ENCODE results near the gene GIT2.

The GIT2 gene

DNA sequence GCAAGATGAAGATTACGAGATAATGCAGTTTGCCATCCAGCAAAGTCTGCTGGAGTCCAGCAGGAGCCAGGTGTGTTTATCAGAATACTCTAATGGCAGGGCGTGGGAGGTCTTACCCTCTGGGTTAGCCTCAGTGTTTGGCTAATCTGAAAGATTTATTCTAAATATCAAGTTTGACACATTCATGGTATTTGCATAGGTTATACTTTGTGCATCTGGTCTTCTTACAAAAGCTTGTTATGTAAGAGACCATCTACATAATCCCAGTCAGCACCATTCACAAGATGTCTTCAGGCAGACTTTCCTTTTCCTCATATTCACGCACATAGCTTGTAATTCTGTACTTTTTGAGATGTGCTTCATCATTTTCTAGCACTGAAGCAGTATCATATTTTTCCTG is 37.7 kb upstream of the GIT2 start:
- TF ChIP-seq, protein P1, sequence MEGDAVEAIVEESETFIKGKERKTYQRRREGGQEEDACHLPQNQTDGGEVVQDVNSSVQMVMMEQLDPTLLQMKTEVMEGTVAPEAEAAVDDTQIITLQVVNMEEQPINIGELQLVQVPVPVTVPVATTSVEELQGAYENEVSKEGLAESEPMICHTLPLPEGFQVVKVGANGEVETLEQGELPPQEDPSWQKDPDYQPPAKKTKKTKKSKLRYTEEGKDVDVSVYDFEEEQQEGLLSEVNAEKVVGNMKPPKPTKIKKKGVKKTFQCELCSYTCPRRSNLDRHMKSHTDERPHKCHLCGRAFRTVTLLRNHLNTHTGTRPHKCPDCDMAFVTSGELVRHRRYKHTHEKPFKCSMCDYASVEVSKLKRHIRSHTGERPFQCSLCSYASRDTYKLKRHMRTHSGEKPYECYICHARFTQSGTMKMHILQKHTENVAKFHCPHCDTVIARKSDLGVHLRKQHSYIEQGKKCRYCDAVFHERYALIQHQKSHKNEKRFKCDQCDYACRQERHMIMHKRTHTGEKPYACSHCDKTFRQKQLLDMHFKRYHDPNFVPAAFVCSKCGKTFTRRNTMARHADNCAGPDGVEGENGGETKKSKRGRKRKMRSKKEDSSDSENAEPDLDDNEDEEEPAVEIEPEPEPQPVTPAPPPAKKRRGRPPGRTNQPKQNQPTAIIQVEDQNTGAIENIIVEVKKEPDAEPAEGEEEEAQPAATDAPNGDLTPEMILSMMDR (IDR thresholded peaks at IDR 0.05; ENCODE audit: low read length, missing control alignments), result no peak

DNA sequence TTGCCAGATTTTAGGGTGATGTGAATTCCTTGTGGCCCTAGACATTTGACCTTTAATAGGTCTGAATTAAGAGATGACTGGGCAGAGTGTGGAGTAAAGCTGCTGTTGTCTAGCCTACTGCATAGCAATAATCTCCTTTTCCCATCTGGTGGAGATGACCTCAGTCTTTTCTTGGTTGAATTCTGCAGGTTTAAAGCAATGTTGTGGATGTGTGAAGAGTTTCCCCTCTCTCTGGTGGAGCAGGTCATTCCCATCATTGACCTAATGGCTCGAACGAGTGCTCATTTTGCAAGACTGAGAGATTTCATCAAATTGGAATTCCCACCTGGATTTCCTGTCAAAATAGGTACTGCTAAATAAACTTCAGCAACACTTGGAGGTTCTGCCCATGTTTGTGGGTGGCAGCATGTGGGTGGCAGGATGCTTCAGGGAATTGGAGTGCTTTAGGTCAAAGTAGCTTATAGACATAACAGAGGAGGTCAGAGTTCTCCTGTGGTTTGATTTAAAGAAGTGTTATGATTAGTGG is 33.2 kb upstream of the GIT2 start:
- DNase-seq (ENCODE audit: low read depth), result no peak
- no peak overlapping the region for H3K4me3 ChIP-seq (replicated peaks; ENCODE audit: low read depth, low read length)
- TF ChIP-seq, protein P1 (IDR thresholded peaks at IDR 0.05; ENCODE audit: low read length, missing control alignments), result no peak

More for the DNA sequence above, 37.7 kb upstream of the GIT2 start:
- H3K4me3 ChIP-seq (replicated peaks; ENCODE audit: low read depth, low read length), result no peak overlapping the region
- no peak for DNase-seq (ENCODE audit: low read depth)

DNA sequence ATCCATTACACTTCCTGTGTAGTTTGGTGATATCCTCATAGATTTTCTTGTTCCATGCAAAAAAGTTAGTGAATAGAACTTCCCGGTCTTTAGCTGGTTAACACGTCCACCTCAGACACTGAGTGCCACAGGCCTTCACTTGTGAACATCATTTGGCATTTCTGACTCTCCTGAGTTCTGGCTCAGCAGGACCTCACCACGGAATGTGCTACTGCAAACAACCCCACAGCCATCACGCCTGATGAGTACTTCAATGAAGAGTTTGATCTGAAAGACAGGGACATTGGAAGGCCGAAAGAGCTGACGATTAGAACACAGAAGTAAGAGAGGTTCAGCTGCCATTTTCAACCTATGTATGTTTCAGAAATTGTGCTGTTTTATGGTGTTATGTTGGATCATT is 32.2 kb upstream of the GIT2 start:
- H3K4me3 ChIP-seq (replicated peaks; ENCODE audit: low read depth, low read length), result no peak overlapping the region
- TF ChIP-seq, protein P1 (IDR thresholded peaks at IDR 0.05; ENCODE audit: low read length, missing control alignments), result no peak
- DNase-seq (ENCODE audit: low read depth), result no peak

DNA sequence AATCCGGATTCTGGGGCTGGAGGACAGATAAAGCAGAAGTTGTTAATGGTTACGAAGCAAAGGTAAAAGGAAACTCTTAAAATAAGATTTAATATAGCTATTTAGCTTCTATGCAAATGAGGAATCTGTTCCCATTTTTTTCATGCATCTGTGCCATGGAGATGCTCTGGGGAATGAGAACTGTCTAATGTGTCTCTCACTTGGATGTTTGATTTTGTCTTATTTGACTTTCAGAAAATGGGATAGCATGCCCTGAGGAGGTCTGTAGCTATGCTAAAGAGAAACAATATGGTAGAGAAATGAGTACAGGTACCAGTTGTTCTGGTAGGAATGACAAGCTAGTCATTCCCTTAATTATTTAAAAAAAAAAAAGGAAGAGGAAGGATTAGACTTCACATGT is 27.9 kb upstream of the GIT2 start:
- TF ChIP-seq, protein P1 (IDR thresholded peaks at IDR 0.05; ENCODE audit: low read length, missing control alignments), result no peak
- no peak for DNase-seq (ENCODE audit: low read depth)
- no peak overlapping the region for H3K4me3 ChIP-seq (replicated peaks; ENCODE audit: low read depth, low read length)

DNA sequence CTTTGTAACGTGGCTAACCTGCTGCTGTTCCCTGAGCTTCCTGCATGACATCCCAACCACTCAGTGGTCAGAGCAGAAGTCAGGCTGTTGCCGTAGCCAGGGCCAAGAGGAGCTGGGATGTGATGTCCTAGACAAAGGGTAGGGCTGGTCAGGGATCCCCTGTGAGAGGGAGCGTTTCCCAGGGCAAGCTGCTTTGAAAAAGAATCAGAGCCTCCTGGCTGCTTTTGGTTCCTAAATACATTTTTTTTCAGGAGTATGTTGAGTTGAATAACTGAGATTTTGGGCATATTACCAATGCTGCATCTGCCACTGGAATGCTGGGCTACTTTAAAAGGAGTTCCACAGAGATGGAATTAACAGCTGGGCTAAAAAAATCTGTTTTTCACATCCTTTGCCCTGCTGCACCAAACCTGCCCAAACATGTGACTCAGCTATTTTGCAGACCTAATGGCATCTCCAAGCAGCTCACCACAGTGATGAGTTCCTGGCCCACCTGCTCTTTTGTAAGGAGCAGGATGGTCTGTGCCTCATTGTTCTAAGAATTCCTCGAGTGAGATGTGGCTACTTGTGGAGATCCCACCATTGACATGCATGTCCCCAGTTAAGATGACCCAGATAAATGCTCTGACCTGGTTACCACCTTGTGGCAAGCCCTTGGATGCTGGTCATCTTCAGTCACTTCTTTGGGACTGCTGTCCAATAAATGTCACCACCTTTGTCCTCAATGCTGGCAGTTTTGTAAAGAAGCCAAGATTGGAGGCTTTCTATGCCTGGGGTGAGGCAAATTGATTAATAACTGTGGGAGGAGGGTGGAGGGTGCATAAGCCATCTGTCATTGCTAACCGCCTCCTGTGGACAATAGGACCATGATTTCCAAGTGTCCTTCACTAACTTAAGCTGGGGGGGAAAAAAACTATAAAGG is 27.2 kb upstream of the GIT2 start:
- TF ChIP-seq, protein P1 (IDR thresholded peaks at IDR 0.05; ENCODE audit: low read length, missing control alignments), result no peak
- peak; percentile 49 for DNase-seq (ENCODE audit: low read depth)
- no peak overlapping the region for H3K4me3 ChIP-seq (replicated peaks; ENCODE audit: low read depth, low read length)

DNA sequence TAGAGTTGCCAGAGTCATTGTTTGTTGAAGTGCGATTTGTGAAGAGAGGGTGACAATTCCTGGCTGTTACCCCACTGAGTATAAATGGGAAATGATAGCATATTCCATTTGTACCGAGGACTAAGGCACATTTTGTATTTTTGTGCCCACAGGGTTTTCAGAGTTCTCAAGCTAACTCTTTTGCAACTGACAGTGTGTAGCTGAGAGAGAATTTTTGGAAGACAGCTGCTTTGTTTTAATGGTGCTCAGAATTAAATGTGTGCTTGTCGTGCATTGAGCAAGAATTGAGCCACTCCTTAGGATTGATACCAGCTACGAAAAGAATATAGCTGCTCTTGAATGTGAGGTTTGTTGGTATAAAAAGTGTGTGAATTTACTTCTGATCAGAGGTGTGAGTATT is 24.8 kb upstream of the GIT2 start:
- DNase-seq (ENCODE audit: low read depth), result no peak
- TF ChIP-seq, protein P1 (IDR thresholded peaks at IDR 0.05; ENCODE audit: low read length, missing control alignments), result no peak
- H3K4me3 ChIP-seq (replicated peaks; ENCODE audit: low read depth, low read length), result no peak overlapping the region

Data from fibroblast of pulmonary artery (primary cell).